GM12878 (cell line): ENCODE results near the gene NAV2. TPM values are rescaled to one million over a fixed set of nuclear protein-coding genes. Genes with fewer than 3 reads are reported as not detected.

Experiments
- ATAC-seq: fragments of 200-7000 bp; cut with Tn5 transposase; 3 replicates; pipeline ENCODE4 v1.9.1; 2020; ENCODE audit warnings: mild to moderate bottlenecking, moderate library complexity
- BruUV-seq: library from RNA; stranded (reverse); fragments of 400-500 nt; replicated peaks from 2 replicates; lab custom pipeline; 2021; lab: Mats Ljungman, UMichigan
- CTCF ChIA-PET: fragments of 300-600 bp; sonication (Branson Sonifier 250); formaldehyde crosslinking; extraction: SDS; loops from one replicate; lab custom pipeline; 2021; ENCODE audit warnings: inconsistent platforms; lab: Yijun Ruan, JAX
- POLR2A ChIA-PET: fragments of 350-600 bp; formaldehyde crosslinking; extraction: SDS; loops from one replicate; lab custom pipeline; 2021; ENCODE audit warnings: inconsistent platforms; lab: Charles Lee
- RAD21 ChIA-PET: fragments of 300-600 bp; sonication (Branson Sonifier 250); formaldehyde crosslinking; loops from one replicate; lab custom pipeline; 2023; ENCODE audit warnings: antibody characterized with exemption; ENCODE audit not compliant: unreplicated experiment; lab: Charles Lee
- SMC1A ChIA-PET: fragments of 300-600 bp; sonication (Branson Sonifier 250); formaldehyde crosslinking; loops from one replicate; lab custom pipeline; 2023; ENCODE audit not compliant: unreplicated experiment, uncharacterized antibody; lab: Charles Lee
- DNase-seq: peaks from one replicate; pipeline ENCODE4 v3.0.0-alpha.2; 2011; ENCODE audit warnings: low read depth, low spot score
- FAIRE-seq: peaks from 3 replicates; lab custom pipeline; 2011; peaks lifted over from hg19 to GRCh38; lab: Jason Lieb, UNC
- H2AFZ ChIP-seq: 2 replicates; pipeline ENCODE4 v1.6.0; 2011; ENCODE audit warnings: low read depth, low read length, control low read depth; ENCODE audit not compliant: control insufficient read depth
- H3K27ac ChIP-seq: 2 replicates; pipeline ENCODE4 v1.5.1; 2011; ENCODE audit warnings: control low read depth; ENCODE audit not compliant: control insufficient read depth, insufficient read depth
- H3K27me3 ChIP-seq, 2 experiments: replicated peaks in 1 of 2; 2 replicates each; pipeline versions ENCODE4 v1.6.0 to v1.6.1; 2011; ENCODE audit warnings: low read length in 1 of 2; ENCODE audit not compliant: control insufficient read depth in 2 of 2, insufficient read depth in 2 of 2
- H3K36me3 ChIP-seq, 2 experiments: 2 replicates each; pipeline ENCODE4 v1.5.1; 2011; ENCODE audit warnings: low read length in 1 of 2; ENCODE audit not compliant: control insufficient read depth in 2 of 2, insufficient read depth in 2 of 2
- H3K4me1 ChIP-seq: 2 replicates; pipeline ENCODE4 v1.6.1; 2011; ENCODE audit warnings: mild to moderate bottlenecking, low read length, moderate library complexity, mixed read lengths; ENCODE audit not compliant: control insufficient read depth, insufficient read depth
- H3K4me2 ChIP-seq: 2 replicates; pipeline ENCODE4 v1.6.0; 2011; ENCODE audit warnings: control low read depth; ENCODE audit not compliant: control insufficient read depth, insufficient read depth
- H3K4me3 ChIP-seq: fragments of 200-600 bp; sonication (generic); 2 replicates; pipeline ENCODE4 v1.5.1; 2016
- H3K79me2 ChIP-seq: 2 replicates; pipeline ENCODE4 v1.6.0; 2011; ENCODE audit warnings: low read length; ENCODE audit not compliant: control insufficient read depth, insufficient read depth
- H3K9ac ChIP-seq: 2 replicates; pipeline ENCODE4 v1.8.0; 2011; ENCODE audit warnings: low read length, control low read depth, mixed read lengths; ENCODE audit not compliant: control insufficient read depth, insufficient read depth
- H3K9me3 ChIP-seq: replicated peaks from 3 replicates; pipeline ENCODE4 v1.5.1; 2011; ENCODE audit warnings: mild to moderate bottlenecking, low read length; ENCODE audit not compliant: control insufficient read depth, insufficient read depth
- H4K20me1 ChIP-seq: 2 replicates; pipeline ENCODE4 v1.6.0; 2011; ENCODE audit not compliant: control insufficient read depth, insufficient read depth
- BMI1 ChIP-seq: fragments of 450-650 bp; IDR thresholded peaks from 2 replicates; pipeline ENCODE4 v1.6.1; 2016; ENCODE audit warnings: mild to moderate bottlenecking, moderate library complexity, borderline replicate concordance
- CBX3 ChIP-seq: fragments of 200-600 bp; sonication (generic); IDR thresholded peaks from 2 replicates; pipeline ENCODE4 v1.6.1; 2016; ENCODE audit warnings: low read depth, borderline replicate concordance
- NBN ChIP-seq: fragments of 450-650 bp; IDR thresholded peaks from 2 replicates; pipeline ENCODE4 v1.6.1; 2016
- NR2C2 ChIP-seq: IDR thresholded peaks from 2 replicates; pipeline ENCODE4 v1.6.1; 2011; ENCODE audit warnings: borderline replicate concordance, low read depth; ENCODE audit not compliant: control insufficient read depth, insufficient read length
- NRF1 ChIP-seq: conservative IDR thresholded peaks from 2 replicates; pipeline ENCODE4 v1.6.1; 2011; ENCODE audit warnings: mild to moderate bottlenecking, low read depth, low read length, improper control_type of control experiment
- POLR2AphosphoS5 ChIP-seq: IDR thresholded peaks from 2 replicates; pipeline ENCODE4 v1.6.1; 2011; ENCODE audit warnings: mild to moderate bottlenecking, low read length, inconsistent platforms
- RAD21 ChIP-seq: IDR thresholded peaks from 2 replicates; pipeline ENCODE4 v1.6.1; 2011; ENCODE audit warnings: mild to moderate bottlenecking, low read depth, low read length, moderate library complexity; ENCODE audit not compliant: insufficient read depth
- RAD51 ChIP-seq: fragments of 450-650 bp; IDR thresholded peaks from 2 replicates; pipeline ENCODE4 v1.6.1; 2016; ENCODE audit warnings: moderate library complexity, mild to moderate bottlenecking, inconsistent platforms
- RELA ChIP-seq: fragments of 450-650 bp; IDR thresholded peaks from 2 replicates; pipeline ENCODE4 v1.8.0; 2014; ENCODE audit warnings: borderline replicate concordance; ENCODE audit not compliant: partially characterized antibody
- SP1 ChIP-seq: IDR thresholded peaks from one replicate; pipeline ENCODE4 v1.6.1; 2011; ENCODE audit warnings: low read depth, low read length
- SREBF1 ChIP-seq: IDR thresholded peaks from 2 replicates; pipeline ENCODE4 v1.6.1; 2012; ENCODE audit warnings: mild to moderate bottlenecking, low read length
- SRF ChIP-seq, 2 experiments: IDR thresholded peaks; 2 replicates each; pipeline ENCODE4 v1.6.1; 2011; ENCODE audit warnings: low read depth in 2 of 2, low read length in 2 of 2, mild to moderate bottlenecking in 1 of 2, moderate library complexity in 1 of 2
- STAT3 ChIP-seq: IDR thresholded peaks from 2 replicates; pipeline ENCODE4 v1.6.1; 2011; ENCODE audit warnings: low read depth, low read length, improper control_type of control experiment
- TAF1 ChIP-seq: IDR thresholded peaks from 2 replicates; pipeline ENCODE4 v1.6.1; 2011; ENCODE audit warnings: mild to moderate bottlenecking, low read depth, low read length, borderline replicate concordance
- TCF3 ChIP-seq: IDR thresholded peaks from 2 replicates; pipeline ENCODE4 v1.6.1; 2012; ENCODE audit warnings: low read depth, mild to moderate bottlenecking, low read length, borderline replicate concordance; ENCODE audit not compliant: insufficient read depth
- ZNF384 ChIP-seq: IDR thresholded peaks from 2 replicates; pipeline ENCODE4 v1.6.1; 2012; ENCODE audit warnings: low read depth, mild to moderate bottlenecking, low read length, improper control_type of control experiment, borderline replicate concordance
- WGBS: methylation state at CpG from one replicate; pipeline ENCODE4 v1.1.6; 2016; ENCODE audit warnings: low lambda C conversion rate; ENCODE audit not compliant: insufficient replicate concordance, insufficient coverage; ENCODE audit errors: missing lambda C conversion rate; 5-methylcytosine and 5-hydroxymethylcytosine counted together
- in situ Hi-C: fragments of 300-500 bp; cut with MboI; formaldehyde crosslinking; loops from 9 replicates; pipeline ENCODE4 v1.14.3; 2018; ENCODE audit warnings: mixed read lengths
- intact Hi-C: fragments of 100-400 bp; cut with micrococcal nuclease; formaldehyde crosslinking; loops from one replicate; pipeline ENCODE4 v1.14.2; 2022; ENCODE audit not compliant: unreplicated experiment
- polyA plus RNA-seq, 11 experiments: library from polyadenylated mRNA; depleted of rRNA in 4 of 11; unstranded in 6 of 11; stranded (reverse) in 5 of 11; fragments of >200 nt; fragmentation: Nextera tagmentation in 4 of 11; fragmentation: Illumina TruSeq in 1 of 11; extraction: Ambion mirVana in 4 of 11; extraction: Trizol in 1 of 11; gene quantifications; 1 replicate in 1 of 11; 2 replicates in 10 of 11; pipeline versions ENCODE4 v1.2.1 to v1.2.3, GENCODE V29; 2011 to 2016; ENCODE audit warnings: inconsistent platforms in 2 of 11, missing spikeins in 2 of 11, low read depth in 1 of 11
- total RNA-seq, 4 experiments: library from RNA; depleted of rRNA in 3 of 4; stranded (reverse); fragments of >200 nt in 3 of 4; fragmentation: Illumina TruSeq in 1 of 4; extraction: Trizol in 1 of 4; gene quantifications; 2 replicates each; pipeline versions ENCODE4 v1.2.1 to v1.2.3, GENCODE V29; 2013 to 2021
- TF ChIP-seq, protein P1 (sequence below): fragments of 150-350 bp; IDR thresholded peaks from 2 replicates; pipeline ENCODE4 v1.6.1; 2016; ENCODE audit warnings: low read depth, low read length
- TF ChIP-seq, protein P2 (sequence below): fragments of 450-650 bp; IDR thresholded peaks from 2 replicates; pipeline ENCODE4 v1.6.1; 2017; ENCODE audit warnings: mild to moderate bottlenecking, moderate library complexity

NAV2 gene
- total and polyA plus RNA-seq, 10 of the 15 experiments (the other 5 are each of a cell fraction or from before 2014, with no cell fraction given), result 0.35 to 6.1 (median 1.1) TPM

DNA sequence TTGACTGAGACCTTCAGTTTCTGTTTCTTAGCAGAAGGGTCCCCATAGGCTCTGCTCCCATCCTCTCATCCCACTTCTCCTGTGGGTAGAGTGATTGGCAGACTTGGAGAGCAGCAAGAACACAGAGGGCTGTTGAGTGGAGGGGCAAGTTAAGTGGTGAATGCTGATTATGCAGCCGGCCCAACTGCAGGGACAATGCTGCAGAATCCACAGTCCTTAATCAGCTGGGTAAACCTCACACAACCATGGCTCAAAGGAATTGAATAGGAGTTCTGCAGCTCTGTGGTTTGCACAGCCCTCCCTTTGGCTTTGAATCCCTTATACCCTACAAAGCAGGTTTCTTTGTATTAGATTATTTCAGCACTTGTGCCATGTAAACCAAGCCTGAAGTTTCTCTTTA lies 161.1 kb downstream of the NAV2 start:
- H3K4me2 ChIP-seq, result no peak overlapping the region
- H3K27me3 ChIP-seq, result no peaks in the 10 kb centered on the region
- no peak for ATAC-seq
- POLR2A ChIA-PET, result no interaction called here
- no peak overlapping the region for H3K4me3 ChIP-seq
- no peaks in the 10 kb centered on the region for H4K20me1 ChIP-seq
- no peak overlapping the region for H3K9ac ChIP-seq
- TF ChIP-seq RAD51 (no peak), TAF1 (no peak), ZNF384 (no peak), RAD21 (no peak), SP1 (no peak), NRF1 (no peak), POLR2AphosphoS5 (no peak), TCF3 (no peak), SRF (IDR thresholded peaks at IDR 0.05; ENCODE audit: low read depth in 2 of 2, low read length in 2 of 2) (no peak), SREBF1 (no peak), NBN (no peak), RELA (no peak), BMI1 (no peak), STAT3 (no peak), CBX3 (no peak), NR2C2 (no peak)
- TF ChIP-seq, protein P1, sequence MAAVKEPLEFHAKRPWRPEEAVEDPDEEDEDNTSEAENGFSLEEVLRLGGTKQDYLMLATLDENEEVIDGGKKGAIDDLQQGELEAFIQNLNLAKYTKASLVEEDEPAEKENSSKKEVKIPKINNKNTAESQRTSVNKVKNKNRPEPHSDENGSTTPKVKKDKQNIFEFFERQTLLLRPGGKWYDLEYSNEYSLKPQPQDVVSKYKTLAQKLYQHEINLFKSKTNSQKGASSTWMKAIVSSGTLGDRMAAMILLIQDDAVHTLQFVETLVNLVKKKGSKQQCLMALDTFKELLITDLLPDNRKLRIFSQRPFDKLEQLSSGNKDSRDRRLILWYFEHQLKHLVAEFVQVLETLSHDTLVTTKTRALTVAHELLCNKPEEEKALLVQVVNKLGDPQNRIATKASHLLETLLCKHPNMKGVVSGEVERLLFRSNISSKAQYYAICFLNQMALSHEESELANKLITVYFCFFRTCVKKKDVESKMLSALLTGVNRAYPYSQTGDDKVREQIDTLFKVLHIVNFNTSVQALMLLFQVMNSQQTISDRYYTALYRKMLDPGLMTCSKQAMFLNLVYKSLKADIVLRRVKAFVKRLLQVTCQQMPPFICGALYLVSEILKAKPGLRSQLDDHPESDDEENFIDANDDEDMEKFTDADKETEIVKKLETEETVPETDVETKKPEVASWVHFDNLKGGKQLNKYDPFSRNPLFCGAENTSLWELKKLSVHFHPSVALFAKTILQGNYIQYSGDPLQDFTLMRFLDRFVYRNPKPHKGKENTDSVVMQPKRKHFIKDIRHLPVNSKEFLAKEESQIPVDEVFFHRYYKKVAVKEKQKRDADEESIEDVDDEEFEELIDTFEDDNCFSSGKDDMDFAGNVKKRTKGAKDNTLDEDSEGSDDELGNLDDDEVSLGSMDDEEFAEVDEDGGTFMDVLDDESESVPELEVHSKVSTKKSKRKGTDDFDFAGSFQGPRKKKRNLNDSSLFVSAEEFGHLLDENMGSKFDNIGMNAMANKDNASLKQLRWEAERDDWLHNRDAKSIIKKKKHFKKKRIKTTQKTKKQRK, result no peak
- TF ChIP-seq, protein P2, sequence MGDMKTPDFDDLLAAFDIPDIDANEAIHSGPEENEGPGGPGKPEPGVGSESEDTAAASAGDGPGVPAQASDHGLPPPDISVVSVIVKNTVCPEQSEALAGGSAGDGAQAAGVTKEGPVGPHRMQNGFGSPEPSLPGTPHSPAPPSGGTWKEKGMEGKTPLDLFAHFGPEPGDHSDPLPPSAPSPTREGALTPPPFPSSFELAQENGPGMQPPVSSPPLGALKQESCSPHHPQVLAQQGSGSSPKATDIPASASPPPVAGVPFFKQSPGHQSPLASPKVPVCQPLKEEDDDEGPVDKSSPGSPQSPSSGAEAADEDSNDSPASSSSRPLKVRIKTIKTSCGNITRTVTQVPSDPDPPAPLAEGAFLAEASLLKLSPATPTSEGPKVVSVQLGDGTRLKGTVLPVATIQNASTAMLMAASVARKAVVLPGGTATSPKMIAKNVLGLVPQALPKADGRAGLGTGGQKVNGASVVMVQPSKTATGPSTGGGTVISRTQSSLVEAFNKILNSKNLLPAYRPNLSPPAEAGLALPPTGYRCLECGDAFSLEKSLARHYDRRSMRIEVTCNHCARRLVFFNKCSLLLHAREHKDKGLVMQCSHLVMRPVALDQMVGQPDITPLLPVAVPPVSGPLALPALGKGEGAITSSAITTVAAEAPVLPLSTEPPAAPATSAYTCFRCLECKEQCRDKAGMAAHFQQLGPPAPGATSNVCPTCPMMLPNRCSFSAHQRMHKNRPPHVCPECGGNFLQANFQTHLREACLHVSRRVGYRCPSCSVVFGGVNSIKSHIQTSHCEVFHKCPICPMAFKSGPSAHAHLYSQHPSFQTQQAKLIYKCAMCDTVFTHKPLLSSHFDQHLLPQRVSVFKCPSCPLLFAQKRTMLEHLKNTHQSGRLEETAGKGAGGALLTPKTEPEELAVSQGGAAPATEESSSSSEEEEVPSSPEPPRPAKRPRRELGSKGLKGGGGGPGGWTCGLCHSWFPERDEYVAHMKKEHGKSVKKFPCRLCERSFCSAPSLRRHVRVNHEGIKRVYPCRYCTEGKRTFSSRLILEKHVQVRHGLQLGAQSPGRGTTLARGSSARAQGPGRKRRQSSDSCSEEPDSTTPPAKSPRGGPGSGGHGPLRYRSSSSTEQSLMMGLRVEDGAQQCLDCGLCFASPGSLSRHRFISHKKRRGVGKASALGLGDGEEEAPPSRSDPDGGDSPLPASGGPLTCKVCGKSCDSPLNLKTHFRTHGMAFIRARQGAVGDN, result no peak
- TF ChIP-seq, all 136 proteins: peak for 0
- no peak for DNase-seq
- BruUV-seq, result no TSS peak
- WGBS, result 53% methylated on average over 1 of the region's 1 CpG
- H3K79me2 ChIP-seq, result no peaks in the 10 kb centered on the region
- no peaks in the 10 kb centered on the region for H3K4me1 ChIP-seq
- ChIA-PET CTCF (no interaction called here), RAD21 (no interaction called here), SMC1A (no interaction called here)
- intact Hi-C loops (no loop called here), in situ Hi-C loops (no loop called here)
- no peaks in the 10 kb centered on the region for H3K9me3 ChIP-seq
- no peak for FAIRE-seq
- H3K36me3 ChIP-seq, result no peaks in the 10 kb centered on the region
- no peak overlapping the region for H2AFZ ChIP-seq
- H3K27ac ChIP-seq, result no peak overlapping the region
